NCI-H226 (cell line): Measurements from ENCODE around the gene BPIFA2.
"Not testable (repeated sequence)": the region's sequence is repeated elsewhere in the genome, so short reads cannot be mapped to it uniquely, and the experiment has no call there.

ENCODE experiments used
- DNase-seq: peaks from one replicate; pipeline ENCODE4 v3.0.0-alpha.2; 2015

The BPIFA2 gene

GRCh38 chr20:33167859-33168258, at the start of gene BPIFA2:
Gene BPIFA2, plus strand, starts transcription at chr20:33168159. Its CDS starts 987 bp downstream, at chr20:33169146.
- no peak for DNase-seq

DNA sequence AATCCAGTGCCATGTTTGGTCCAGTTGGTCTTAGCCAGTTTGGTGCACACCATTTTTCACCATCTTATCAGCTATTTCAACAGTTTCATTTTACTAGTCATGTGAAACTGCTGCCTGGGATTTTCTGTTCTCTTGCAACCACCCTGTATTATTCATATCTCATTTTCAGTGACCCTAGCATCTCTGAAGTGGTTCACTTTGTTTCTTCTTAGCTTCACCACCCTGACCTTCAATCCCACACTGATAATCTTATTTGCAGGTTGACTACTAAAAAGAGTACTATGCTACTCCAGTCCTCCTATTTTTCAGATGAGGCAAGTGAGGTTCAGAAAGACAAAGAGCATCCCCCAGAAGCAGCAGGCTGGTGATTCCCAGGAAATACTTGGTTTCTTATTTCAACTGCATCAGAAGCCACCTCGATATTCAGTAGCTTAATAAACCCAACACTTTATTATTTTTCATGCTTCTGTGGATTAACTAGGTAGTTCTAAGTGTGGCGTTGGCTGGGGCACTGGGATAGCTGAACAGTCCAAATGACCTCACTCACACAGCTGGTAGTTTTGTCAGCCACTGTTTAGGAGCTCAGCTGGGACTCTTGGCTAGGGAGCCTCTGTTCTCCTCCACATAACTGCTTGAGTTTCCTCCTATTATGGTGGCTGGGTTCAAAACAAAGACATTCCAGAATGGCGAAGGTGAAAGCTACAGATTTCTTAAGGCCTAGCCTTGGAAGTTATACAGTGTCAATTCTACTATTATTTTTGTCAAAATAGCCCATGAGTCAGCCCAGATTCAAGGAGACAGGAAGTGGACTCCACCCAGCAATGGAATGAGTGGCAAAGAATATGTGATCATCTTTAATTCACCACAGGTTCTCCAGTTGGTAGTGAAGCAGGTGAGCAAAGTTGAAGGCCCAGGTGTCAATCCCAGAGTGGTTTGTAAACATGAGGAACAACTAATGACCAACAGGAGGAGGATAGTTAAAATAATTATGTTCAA, 47.9 kb upstream of the BPIFA2 start:
- peak; percentile 22 for DNase-seq

DNA sequence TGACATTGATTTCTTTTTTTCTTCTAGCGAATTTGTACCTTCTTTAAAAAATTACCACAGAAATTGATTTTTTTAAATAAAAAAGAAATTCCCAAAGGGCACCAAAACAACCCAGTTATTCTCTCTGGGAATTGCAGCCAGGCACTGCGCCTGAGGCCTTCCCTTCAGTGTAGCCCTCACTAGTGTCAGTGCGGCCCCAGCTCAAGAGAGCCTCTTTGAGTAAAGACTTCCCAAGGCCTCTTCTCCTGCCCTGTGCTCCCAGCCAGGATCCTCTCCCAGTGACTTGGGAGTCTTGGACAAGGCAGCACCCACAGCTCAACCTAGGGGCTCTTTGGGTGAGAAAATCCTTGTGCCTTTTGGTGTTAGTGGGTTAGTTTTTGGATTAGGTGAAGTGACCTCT, 47.0 kb upstream of the BPIFA2 start:
- DNase-seq: no peak

- not testable (repeated sequence) for DNase-seq
Observed at GRCh38 chr20:33122297-33122696, 45.7 kb upstream of the BPIFA2 start.

DNA sequence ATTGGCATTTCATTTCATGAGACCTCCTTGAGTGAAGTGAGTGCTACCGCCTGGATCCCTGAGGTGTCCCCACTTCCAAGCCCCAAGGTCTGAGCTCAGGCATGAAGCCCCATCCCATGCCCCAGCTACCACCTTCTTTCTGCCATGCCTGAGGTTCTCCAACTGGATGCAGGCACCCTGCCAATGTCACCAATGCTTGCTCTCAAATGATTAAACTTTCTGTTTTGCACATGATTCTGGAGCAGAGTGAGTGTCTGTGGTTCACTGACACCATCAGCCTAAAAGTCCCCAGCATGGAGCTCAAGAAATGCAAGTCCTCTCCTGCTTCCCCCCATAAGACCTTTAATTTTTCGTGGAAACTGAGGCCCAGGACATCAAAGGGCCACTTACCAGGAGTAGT, 43.7 kb upstream of the BPIFA2 start:
- DNase-seq: no peak

DNA sequence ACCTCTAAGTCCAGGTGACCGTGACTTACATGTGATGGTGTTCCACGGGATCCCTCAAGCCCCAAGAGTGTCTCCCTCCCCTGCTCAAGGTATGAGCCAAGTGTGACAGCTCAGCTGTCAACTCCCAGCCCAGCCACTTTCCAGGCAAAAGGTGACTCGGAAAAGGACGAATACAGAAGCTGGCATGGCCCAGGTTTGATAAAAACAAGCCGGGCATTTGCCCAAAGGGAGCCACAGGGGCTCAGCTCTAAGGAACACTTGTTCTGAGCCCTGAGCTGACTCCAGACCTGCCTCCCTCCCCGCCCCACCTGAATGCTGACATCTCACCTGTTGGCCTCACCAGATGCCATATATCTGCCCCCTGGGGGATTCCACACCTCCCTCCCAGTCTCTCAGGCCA, 43.0 kb upstream of the BPIFA2 start:
- DNase-seq: no peak

- DNase-seq: no peak
Observed at GRCh38 chr20:33125983-33126382, 42.0 kb upstream of the BPIFA2 start.

DNA sequence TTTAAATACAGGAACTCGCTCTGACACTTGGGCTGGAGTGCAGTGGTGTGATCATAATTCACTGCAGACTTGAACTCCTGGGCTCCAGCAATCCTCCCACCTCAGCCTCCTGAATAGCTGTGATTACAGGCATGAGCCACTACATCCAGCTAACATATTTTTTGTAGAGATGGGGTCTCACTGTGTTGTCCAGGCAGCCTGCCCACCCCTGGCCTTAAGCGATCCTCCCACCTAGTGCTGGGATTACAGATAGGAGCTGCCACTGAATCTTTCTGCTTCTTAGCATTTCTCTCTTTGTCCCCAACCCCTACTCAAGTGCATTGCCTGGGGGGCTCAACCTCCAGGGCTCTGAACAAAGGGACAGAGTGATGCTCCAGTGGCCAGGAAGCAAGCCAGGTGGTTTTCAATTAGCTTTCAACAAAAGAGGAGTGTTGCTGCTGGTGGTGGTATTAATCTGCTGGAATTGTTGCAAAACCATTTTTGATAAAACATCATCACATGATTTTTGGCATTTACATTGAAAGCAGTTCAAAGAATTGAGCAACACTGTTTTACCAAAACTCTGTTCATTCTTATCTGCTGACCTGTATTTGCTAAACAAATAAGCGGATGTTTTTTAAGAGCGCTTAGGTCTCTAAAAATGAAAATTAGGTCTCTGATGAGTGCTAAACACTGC, 40.4 kb upstream of the BPIFA2 start:
- DNase-seq: no peak

- no peak for DNase-seq
Observed at GRCh38 chr20:33130568-33131061, 37.3 kb upstream of the BPIFA2 start.

- no peak for DNase-seq
Observed at GRCh38 chr20:33131949-33132473, 35.9 kb upstream of the BPIFA2 start.

DNA sequence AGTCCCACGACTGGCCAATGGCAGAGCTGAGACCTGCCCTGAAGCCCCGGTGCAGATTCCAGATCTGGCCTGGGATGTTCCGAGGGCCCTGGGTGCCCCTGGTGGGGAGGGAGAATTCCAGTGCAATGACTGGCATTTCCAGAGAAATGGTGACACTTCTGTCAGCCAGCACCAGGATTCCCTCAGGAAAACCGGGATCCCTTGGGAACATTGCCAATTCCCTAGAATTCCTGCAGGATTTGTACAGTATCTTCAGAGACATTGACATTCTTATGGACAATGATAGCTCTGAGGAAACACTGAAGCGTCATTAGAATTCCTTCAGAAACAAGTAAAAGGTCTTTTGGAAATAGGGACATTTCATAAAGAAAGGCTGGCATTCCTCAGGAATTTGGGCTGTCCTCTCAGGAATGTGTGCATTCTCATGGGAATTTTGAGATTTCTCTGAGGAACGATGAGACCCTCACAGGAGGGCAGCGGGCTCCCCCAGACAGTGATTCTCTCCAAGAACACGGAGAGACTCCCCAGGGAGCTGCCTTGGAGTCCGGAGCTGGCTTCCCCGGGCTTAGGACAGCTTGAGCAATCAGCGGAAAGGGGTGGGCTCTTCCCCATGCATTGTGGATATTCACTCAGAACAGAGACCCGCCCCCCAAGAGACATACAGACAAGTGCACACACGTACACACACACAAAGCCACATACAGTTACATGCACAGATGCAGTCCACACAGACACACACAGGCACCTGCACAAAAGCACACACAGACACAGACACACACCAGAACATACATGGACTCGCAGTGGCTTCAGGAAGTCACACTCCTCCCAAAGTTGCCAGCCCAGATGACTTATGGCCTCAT, 35.2 kb upstream of the BPIFA2 start:
- DNase-seq: no peak

DNA sequence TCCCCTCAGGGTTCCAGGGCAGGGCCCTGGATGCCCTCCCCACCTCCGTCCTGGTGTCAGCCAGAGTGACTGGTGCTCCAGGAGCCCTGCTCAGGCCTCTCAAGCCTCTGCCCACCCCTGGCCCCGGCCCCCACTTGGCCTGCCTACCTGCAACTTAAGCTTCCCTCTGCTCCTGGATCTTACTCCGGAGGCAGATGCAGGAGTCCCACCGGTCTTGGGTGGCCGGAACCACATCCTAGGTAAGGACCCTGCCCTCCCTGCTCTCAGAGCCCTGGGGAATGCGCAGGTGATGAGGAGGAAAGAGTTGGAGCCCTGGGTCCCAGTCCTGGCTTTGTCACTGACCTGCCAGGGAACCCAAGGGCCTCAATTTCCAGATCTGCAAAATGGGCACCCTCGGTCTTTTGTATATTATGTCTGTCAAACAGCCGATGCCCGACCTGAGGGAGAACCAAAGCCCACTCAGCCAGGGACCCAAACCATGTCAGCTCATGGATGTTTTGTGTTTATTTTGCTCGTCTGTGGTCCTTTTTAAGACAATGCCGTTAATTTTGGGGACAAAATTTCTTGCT, 34.5 kb upstream of the BPIFA2 start:
- DNase-seq: no peak

GRCh38 chr20:33137195-33137594, 30.8 kb upstream of the BPIFA2 start:
- DNase-seq: no peak

GRCh38 chr20:33139467-33139866, 28.5 kb upstream of the BPIFA2 start:
- DNase-seq: no peak

GRCh38 chr20:33145521-33145920, 22.4 kb upstream of the BPIFA2 start:
- no peak for DNase-seq

- DNase-seq: no peak
Observed at GRCh38 chr20:33147299-33147698, 20.7 kb upstream of the BPIFA2 start.

GRCh38 chr20:33148040-33148439, 19.9 kb upstream of the BPIFA2 start:
- no peak for DNase-seq

- no peak for DNase-seq
Observed at GRCh38 chr20:33154252-33154651, 13.7 kb upstream of the BPIFA2 start.

- no peak for DNase-seq
Observed at GRCh38 chr20:33158637-33159385, 9.1 kb upstream of the BPIFA2 start.

- DNase-seq: no peak
Observed at GRCh38 chr20:33159713-33160112, 8.2 kb upstream of the BPIFA2 start.

- DNase-seq: no peak
Observed at GRCh38 chr20:33160681-33161080, 7.3 kb upstream of the BPIFA2 start.

DNA sequence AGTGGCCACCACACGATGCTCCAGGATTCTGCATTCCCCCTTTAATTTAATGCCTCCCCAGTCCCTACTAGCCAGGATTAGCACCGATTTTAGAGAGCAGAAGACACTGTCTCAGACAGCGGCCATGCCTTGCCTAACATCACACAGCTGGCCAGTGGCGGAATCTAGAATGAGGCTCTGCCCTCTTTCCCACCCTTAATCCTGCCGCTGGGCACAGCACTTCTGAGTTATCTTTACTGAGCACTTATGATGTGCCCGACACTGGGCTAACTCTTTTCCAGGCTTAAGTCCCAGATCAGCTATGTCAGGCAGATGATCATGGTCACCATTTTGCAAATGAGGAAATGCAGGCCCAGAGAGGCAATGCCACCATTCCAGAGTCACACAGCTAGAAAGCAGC, 5.6 kb upstream of the BPIFA2 start:
- DNase-seq: no peak
